ENCODE measurements around the gene GMDS. TPM values are rescaled to one million over a fixed set of nuclear protein-coding genes. Genes with fewer than 3 reads are reported as not detected.

Gene GMDS
- total RNA-seq, 1 experiment from 2014 or later = 23.6 TPM

GRCh38 chr6:1591243-1591642 lies 654.2 kb downstream of the GMDS start:
- DNase-seq (ENCODE audit: low spot score) = no peak

GRCh38 chr6:1590580-1590979 lies 654.8 kb downstream of the GMDS start:
- DNase-seq (ENCODE audit: low spot score) = no peak

- no peak for DNase-seq (ENCODE audit: low spot score)
These were observed 656.2 kb downstream of the GMDS start for GRCh38 chr6:1589208-1589607.

- DNase-seq (ENCODE audit: low spot score) = no peak
These were observed 657.4 kb downstream of the GMDS start for GRCh38 chr6:1587977-1588376.

- no peak for DNase-seq (ENCODE audit: low spot score)
These were observed 657.9 kb downstream of the GMDS start for GRCh38 chr6:1587546-1587945.

GRCh38 chr6:1586861-1587450 lies 658.4 kb downstream of the GMDS start:
- no peak for DNase-seq (ENCODE audit: low spot score)

- DNase-seq (ENCODE audit: low spot score) = no peak
These were observed 659.1 kb downstream of the GMDS start for GRCh38 chr6:1586256-1586655.

- DNase-seq (ENCODE audit: low spot score) = no peak
These were observed 659.7 kb downstream of the GMDS start for GRCh38 chr6:1585669-1586049.

- no peak for DNase-seq (ENCODE audit: low spot score)
These were observed 660.3 kb downstream of the GMDS start for GRCh38 chr6:1584996-1585668.

- no peak for DNase-seq (ENCODE audit: low spot score)
These were observed 661.3 kb downstream of the GMDS start for GRCh38 chr6:1584146-1584545.

GRCh38 chr6:1581120-1581991 lies 664.0 kb downstream of the GMDS start:
- no peak for DNase-seq (ENCODE audit: low spot score)

GRCh38 chr6:1580585-1580984 lies 664.8 kb downstream of the GMDS start:
- no peak for DNase-seq (ENCODE audit: low spot score)

GRCh38 chr6:1580109-1580508 lies 665.3 kb downstream of the GMDS start:
- DNase-seq (ENCODE audit: low spot score) = no peak

GRCh38 chr6:1579096-1579495 lies 666.3 kb downstream of the GMDS start:
- no peak for DNase-seq (ENCODE audit: low spot score)

- no peak for DNase-seq (ENCODE audit: low spot score)
These were observed 667.3 kb downstream of the GMDS start for GRCh38 chr6:1577896-1578745.

GRCh38 chr6:1577146-1577680 lies 668.2 kb downstream of the GMDS start:
- DNase-seq (ENCODE audit: low spot score) = no peak

- DNase-seq (ENCODE audit: low spot score) = no peak
These were observed 668.7 kb downstream of the GMDS start for GRCh38 chr6:1576711-1577110.

GRCh38 chr6:1576166-1576565 lies 669.2 kb downstream of the GMDS start:
- no peak for DNase-seq (ENCODE audit: low spot score)

- DNase-seq (ENCODE audit: low spot score) = no peak
These were observed 670.0 kb downstream of the GMDS start for GRCh38 chr6:1575210-1576041.

GRCh38 chr6:1574890-1575209 lies 670.6 kb downstream of the GMDS start:
- no peak for DNase-seq (ENCODE audit: low spot score)
